Measurements from ENCODE around the gene ZNF599. TPM values are rescaled to one million over a fixed set of nuclear protein-coding genes. Genes with fewer than 3 reads are reported as not detected.

The ZNF599 gene
- total and polyA plus RNA-seq, 2 donors (not counting 1 experiment from before 2014, with no cell fraction given), result 6.0 to 7.6 TPM

- H3K4me3 ChIP-seq (ENCODE audit: control extremely low read depth in 1 of 5, extremely low read depth in 1 of 5, insufficient read depth in 1 of 5, low read depth in 2 of 5, low read length in 4 of 5), result no peak overlapping the region
- TF ChIP-seq CTCF (IDR thresholded peaks at IDR 0.05), result no peak
- no peak for TF ChIP-seq EZH2 (IDR thresholded peaks at IDR 0.05; ENCODE audit: borderline replicate concordance, insufficient read depth, low read depth, low read length, poor library complexity, severe bottlenecking)
- H3K27ac ChIP-seq (ENCODE audit: low read length in 2 of 2), result no peak overlapping the region
- no peaks in the 10 kb centered on the region for H3K4me1 ChIP-seq (ENCODE audit: control insufficient read depth in 2 of 2, insufficient read depth in 2 of 2, low read length in 2 of 2)
- POLR2A ChIA-PET, result no interaction called here
- H4K20me1 ChIP-seq (ENCODE audit: control insufficient read depth, insufficient read depth, low read length, poor library complexity, severe bottlenecking), result no peaks in the 10 kb centered on the region
- no peaks in the 10 kb centered on the region for H3K79me2 ChIP-seq (ENCODE audit: control insufficient read depth, insufficient read depth, low read length)
- Mint-ChIP-seq H3K27ac (no peak overlapping the region), H3K4me1 (no peaks in the 10 kb centered on the region), H3K9me3 (ENCODE audit: insufficient read depth) (peaks cover 41% of the 10 kb centered on the region), H3K4me3 (no peak overlapping the region), H3K27me3 (no peaks in the 10 kb centered on the region)
- H3K27me3 ChIP-seq (replicated peaks in 1 of 4; ENCODE audit: control extremely low read depth in 1 of 4, control insufficient read depth in 3 of 4, insufficient read depth in 4 of 4, low read length in 3 of 4), result no peaks in the 10 kb centered on the region
- intact Hi-C loops (cut with micrococcal nuclease), result no loop called here
- no peak overlapping the region for H3K4me2 ChIP-seq (replicated peaks; ENCODE audit: low read depth, low read length, poor library complexity, severe bottlenecking)
- ATAC-seq (ENCODE audit: low read depth) (no peak), DNase-seq (no peak)
- 100% methylated on average over 3 of the region's 4 CpGs for WGBS (ENCODE audit: insufficient coverage)
- no peaks in the 10 kb centered on the region for H3K36me3 ChIP-seq (replicated peaks in 1 of 2; ENCODE audit: control extremely low read depth in 1 of 2, control insufficient read depth in 1 of 2, extremely low read depth in 1 of 2, insufficient read depth in 2 of 2, low read length in 1 of 2)
- H3K9ac ChIP-seq (ENCODE audit: low read length), result no peak overlapping the region
- peaks cover 22 to 81% (median 36%) of the 10 kb centered on the region in 3 donors for H3K9me3 ChIP-seq (ENCODE audit: control extremely low read depth in 1 of 3, control insufficient read depth in 2 of 3, insufficient read depth in 1 of 3, low read length in 2 of 3)
- CTCF ChIA-PET, result interaction anchor here (1.0 kb wide), 1 partner anchor 119 kb away, joined by 3 read pairs; no protein-coding TSS in a partner anchor
- H2AFZ ChIP-seq (ENCODE audit: insufficient read depth, low read depth, low read length, poor library complexity, severe bottlenecking), result no peak overlapping the region
These were observed 15.6 kb downstream of the ZNF599 start for GRCh38 chr19:34757441-34757840.

GRCh38 chr19:34744896-34745690, 27.9 kb downstream of the ZNF599 start:
- H3K27me3 Mint-ChIP-seq, result no peaks in the 10 kb centered on the region
- H3K9me3 Mint-ChIP-seq (ENCODE audit: insufficient read depth), result peaks cover 15% of the 10 kb centered on the region
- DNase-seq (no peak), ATAC-seq (ENCODE audit: low read depth) (no peak)
- POLR2A ChIA-PET, result no interaction called here
- CTCF ChIA-PET, result no interaction called here
- Histone ChIP-seq H3K9me3 (ENCODE audit: control extremely low read depth in 1 of 3, control insufficient read depth in 2 of 3, insufficient read depth in 1 of 3, low read length in 2 of 3) (peaks cover 0 to 33% (median 7%) of the 10 kb centered on the region in 3 donors), H3K4me3 (ENCODE audit: control extremely low read depth in 1 of 5, extremely low read depth in 1 of 5, insufficient read depth in 1 of 5, low read depth in 2 of 5, low read length in 4 of 5) (no peak overlapping the region), H3K9ac (ENCODE audit: low read length) (no peak overlapping the region), H3K27me3 (replicated peaks in 1 of 4; ENCODE audit: control extremely low read depth in 1 of 4, control insufficient read depth in 3 of 4, insufficient read depth in 4 of 4, low read length in 3 of 4) (no peaks in the 10 kb centered on the region), H4K20me1 (ENCODE audit: control insufficient read depth, insufficient read depth, low read length, poor library complexity, severe bottlenecking) (no peaks in the 10 kb centered on the region), H3K79me2 (ENCODE audit: control insufficient read depth, insufficient read depth, low read length) (no peaks in the 10 kb centered on the region), H3K36me3 (replicated peaks in 1 of 2; ENCODE audit: control extremely low read depth in 1 of 2, control insufficient read depth in 1 of 2, extremely low read depth in 1 of 2, insufficient read depth in 2 of 2, low read length in 1 of 2) (peaks cover 4 to 6% of the 10 kb centered on the region in 2 experiments), H3K27ac (ENCODE audit: low read length in 2 of 2) (no peak overlapping the region), H2AFZ (ENCODE audit: insufficient read depth, low read depth, low read length, poor library complexity, severe bottlenecking) (no peak overlapping the region), H3K4me1 (ENCODE audit: control insufficient read depth in 2 of 2, insufficient read depth in 2 of 2, low read length in 2 of 2) (no peaks in the 10 kb centered on the region), H3K4me2 (replicated peaks; ENCODE audit: low read depth, low read length, poor library complexity, severe bottlenecking) (no peak overlapping the region)
- H3K4me1 Mint-ChIP-seq, result no peaks in the 10 kb centered on the region
- no peak for TF ChIP-seq EZH2 (IDR thresholded peaks at IDR 0.05; ENCODE audit: borderline replicate concordance, insufficient read depth, low read depth, low read length, poor library complexity, severe bottlenecking)
- no peak for TF ChIP-seq CTCF (IDR thresholded peaks at IDR 0.05)
- intact Hi-C loops (cut with micrococcal nuclease), result no loop called here
- WGBS (ENCODE audit: insufficient coverage), result no CpG with 5 or more reads among the region's 3 CpGs
- no peak overlapping the region for H3K27ac Mint-ChIP-seq
- H3K4me3 Mint-ChIP-seq, result no peak overlapping the region
